C4-2B (cell line): ENCODE data around the gene ZMIZ2.

Experiments used
- H3K27ac ChIP-seq: fragments of 450-650 bp; 2 replicates; pipeline ENCODE4 v1.5.1; 2017
- CTCF ChIP-seq: fragments of 450-650 bp; conservative IDR thresholded peaks from 2 replicates; pipeline ENCODE4 v1.5.1; 2017; ENCODE audit warnings: mild to moderate bottlenecking
- ZFX ChIP-seq: fragments of 450-650 bp; IDR thresholded peaks from 2 replicates; pipeline ENCODE4 v1.6.1; 2017

ZMIZ2 gene

GRCh38 chr7:44740055-44740454, 8.6 kb upstream of the ZMIZ2 start:
- TF ChIP-seq ZFX (no peak), CTCF (no peak)

GRCh38 chr7:44743750-44744149, 4.9 kb upstream of the ZMIZ2 start:
- no peak overlapping the region for H3K27ac ChIP-seq

More at GRCh38 chr7:44740055-44740454, 8.6 kb upstream of the ZMIZ2 start:
- H3K27ac ChIP-seq, result no peak overlapping the region

GRCh38 chr7:44748948-44749731, 493 bp downstream of the ZMIZ2 start:
- peak; percentile 56; the same call in 1 of the 2 replicates for TF ChIP-seq ZFX
- no peak for TF ChIP-seq CTCF
- H3K27ac ChIP-seq, result peak overlapping the region; percentile 85

More at GRCh38 chr7:44743750-44744149, 4.9 kb upstream of the ZMIZ2 start:
- TF ChIP-seq CTCF (no peak), ZFX (no peak)

GRCh38 chr7:44749992-44750391, 1.3 kb downstream of the ZMIZ2 start:
- TF ChIP-seq CTCF (no peak), ZFX (no peak)
- H3K27ac ChIP-seq, result no peak overlapping the region

GRCh38 chr7:44750424-44750823, 1.8 kb downstream of the ZMIZ2 start:
- TF ChIP-seq CTCF (no peak), ZFX (no peak)
- no peak overlapping the region for H3K27ac ChIP-seq

- no peak overlapping the region for H3K27ac ChIP-seq
- TF ChIP-seq ZFX, result no peak
- no peak for TF ChIP-seq CTCF
Measured at GRCh38 chr7:44750921-44751571, 2.4 kb downstream of the ZMIZ2 start.

GRCh38 chr7:44752822-44753221, 4.2 kb downstream of the ZMIZ2 start:
- TF ChIP-seq CTCF (no peak), ZFX (no peak)
- H3K27ac ChIP-seq, result no peak overlapping the region
